ENCODE measurements around the gene TP53RK.

Gene TP53RK

GRCh38 chr20:46689082-46689753 is at the start of gene TP53RK:
Gene TP53RK, minus strand, starts transcription at chr20:46689444. Its CDS starts 30 bp downstream, at chr20:46689414.
- DNase-seq (ENCODE audit: low read depth, low spot score) = peak; percentile 100

- DNase-seq (ENCODE audit: low read depth, low spot score) = no peak
Observed at GRCh38 chr20:46735436-46735835, 46.2 kb upstream of the TP53RK start.

- no peak for DNase-seq (ENCODE audit: low read depth, low spot score)
Observed at GRCh38 chr20:46731770-46732169, 42.5 kb upstream of the TP53RK start.

GRCh38 chr20:46725186-46726165 is 36.2 kb upstream of the TP53RK start:
- DNase-seq (ENCODE audit: low read depth, low spot score) = no peak

GRCh38 chr20:46724343-46724959 is 35.2 kb upstream of the TP53RK start:
- DNase-seq (ENCODE audit: low read depth, low spot score) = no peak

GRCh38 chr20:46723039-46723438 is 33.8 kb upstream of the TP53RK start:
- no peak for DNase-seq (ENCODE audit: low read depth, low spot score)

- DNase-seq (ENCODE audit: low read depth, low spot score) = no peak
Observed at GRCh38 chr20:46722450-46722849, 33.2 kb upstream of the TP53RK start.

- DNase-seq (ENCODE audit: low read depth, low spot score) = no peak
Observed at GRCh38 chr20:46721476-46721875, 32.2 kb upstream of the TP53RK start.

- no peak for DNase-seq (ENCODE audit: low read depth, low spot score)
Observed at GRCh38 chr20:46720776-46721425, 31.7 kb upstream of the TP53RK start.

GRCh38 chr20:46720019-46720418 is 30.8 kb upstream of the TP53RK start:
- DNase-seq (ENCODE audit: low read depth, low spot score) = no peak

- no peak for DNase-seq (ENCODE audit: low read depth, low spot score)
Observed at GRCh38 chr20:46717818-46718541, 28.7 kb upstream of the TP53RK start.

- DNase-seq (ENCODE audit: low read depth, low spot score) = peak; percentile 85
Observed at GRCh38 chr20:46715292-46715756, 26.1 kb upstream of the TP53RK start.

GRCh38 chr20:46713957-46714834 is 25.0 kb upstream of the TP53RK start:
- no peak for DNase-seq (ENCODE audit: low read depth, low spot score)

GRCh38 chr20:46712056-46712636 is 22.9 kb upstream of the TP53RK start:
- no peak for DNase-seq (ENCODE audit: low read depth, low spot score)

- no peak for DNase-seq (ENCODE audit: low read depth, low spot score)
Observed at GRCh38 chr20:46710153-46710913, 21.1 kb upstream of the TP53RK start.

- DNase-seq (ENCODE audit: low read depth, low spot score) = peak; percentile 59
Observed at GRCh38 chr20:46709459-46710152, 20.4 kb upstream of the TP53RK start, which contains the start of gene SLC2A10. Gene SLC2A10, plus strand, starts transcription at chr20:46709649. Its CDS starts 88 bp downstream, at chr20:46709737.

- peak; percentile 27 for DNase-seq (ENCODE audit: low read depth, low spot score)
Observed at GRCh38 chr20:46709055-46709458, 19.8 kb upstream of the TP53RK start.
